ENCODE results near the gene EID1. TPM values are rescaled to one million over a fixed set of nuclear protein-coding genes. Genes with fewer than 3 reads are reported as not detected.

The EID1 gene
- total RNA-seq, 1 donor from 2014 or later: 247 TPM

GRCh38 chr15:48869966-48870365 lies 8.0 kb upstream of the EID1 start:
- Histone ChIP-seq H3K27ac (no peak overlapping the region), H3K27me3 (no peaks in the 10 kb centered on the region), H3K36me3 (no peaks in the 10 kb centered on the region), H3K4me3 (no peak overlapping the region), H3K9me3 (no peaks in the 10 kb centered on the region), H3K4me1 (no peaks in the 10 kb centered on the region)
- no peak for DNase-seq (ENCODE audit: low spot score in 2 of 2)
- TF ChIP-seq, protein P1, sequence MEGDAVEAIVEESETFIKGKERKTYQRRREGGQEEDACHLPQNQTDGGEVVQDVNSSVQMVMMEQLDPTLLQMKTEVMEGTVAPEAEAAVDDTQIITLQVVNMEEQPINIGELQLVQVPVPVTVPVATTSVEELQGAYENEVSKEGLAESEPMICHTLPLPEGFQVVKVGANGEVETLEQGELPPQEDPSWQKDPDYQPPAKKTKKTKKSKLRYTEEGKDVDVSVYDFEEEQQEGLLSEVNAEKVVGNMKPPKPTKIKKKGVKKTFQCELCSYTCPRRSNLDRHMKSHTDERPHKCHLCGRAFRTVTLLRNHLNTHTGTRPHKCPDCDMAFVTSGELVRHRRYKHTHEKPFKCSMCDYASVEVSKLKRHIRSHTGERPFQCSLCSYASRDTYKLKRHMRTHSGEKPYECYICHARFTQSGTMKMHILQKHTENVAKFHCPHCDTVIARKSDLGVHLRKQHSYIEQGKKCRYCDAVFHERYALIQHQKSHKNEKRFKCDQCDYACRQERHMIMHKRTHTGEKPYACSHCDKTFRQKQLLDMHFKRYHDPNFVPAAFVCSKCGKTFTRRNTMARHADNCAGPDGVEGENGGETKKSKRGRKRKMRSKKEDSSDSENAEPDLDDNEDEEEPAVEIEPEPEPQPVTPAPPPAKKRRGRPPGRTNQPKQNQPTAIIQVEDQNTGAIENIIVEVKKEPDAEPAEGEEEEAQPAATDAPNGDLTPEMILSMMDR (IDR thresholded peaks at IDR 0.05): no peak
- intact Hi-C loops (cut with DNase I): no loop called here

GRCh38 chr15:48871542-48871941 lies 6.4 kb upstream of the EID1 start:
- Histone ChIP-seq H3K4me3 (no peak overlapping the region), H3K27me3 (no peaks in the 10 kb centered on the region), H3K9me3 (no peaks in the 10 kb centered on the region), H3K36me3 (no peaks in the 10 kb centered on the region), H3K4me1 (no peaks in the 10 kb centered on the region), H3K27ac (no peak overlapping the region)
- intact Hi-C loops (cut with DNase I): no loop called here
- no peak for DNase-seq (ENCODE audit: low spot score in 2 of 2)
- TF ChIP-seq, protein P1 (IDR thresholded peaks at IDR 0.05): no peak

DNA sequence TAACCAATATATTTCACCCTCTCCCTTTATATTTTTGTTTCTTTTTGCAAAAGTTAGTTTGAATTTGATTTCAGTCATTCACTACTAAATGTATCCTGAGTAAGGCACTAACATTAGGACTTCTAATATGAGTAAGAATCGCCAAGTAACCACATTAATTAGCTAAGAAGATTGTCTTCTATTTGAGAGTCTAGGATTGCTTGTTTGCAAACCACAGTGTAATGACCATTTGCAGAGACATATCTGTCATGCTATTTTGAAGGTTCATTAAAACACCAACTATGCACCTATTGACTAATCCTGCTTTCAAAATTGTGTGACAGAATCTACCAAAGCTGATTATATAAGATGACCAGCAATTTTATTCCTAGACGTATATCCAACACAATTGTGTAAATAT lies 5.3 kb upstream of the EID1 start:
- H3K36me3 ChIP-seq: no peaks in the 10 kb centered on the region
- no peaks in the 10 kb centered on the region for H3K27me3 ChIP-seq
- H3K27ac ChIP-seq: no peak overlapping the region
- TF ChIP-seq, protein P1 (IDR thresholded peaks at IDR 0.05): no peak
- intact Hi-C loops (cut with DNase I): no loop called here
- DNase-seq (ENCODE audit: low spot score in 2 of 2): no peak
- H3K4me1 ChIP-seq: no peaks in the 10 kb centered on the region
- H3K4me3 ChIP-seq: no peak overlapping the region
- H3K9me3 ChIP-seq: no peaks in the 10 kb centered on the region

- H3K27me3 ChIP-seq: no peaks in the 10 kb centered on the region
- no peaks in the 10 kb centered on the region for H3K9me3 ChIP-seq
- H3K4me1 ChIP-seq: peaks cover 4 to 8% of the 10 kb centered on the region in 2 donors
- H3K4me3 ChIP-seq: no peak overlapping the region
- H3K27ac ChIP-seq: no peak overlapping the region
- no peaks in the 10 kb centered on the region for H3K36me3 ChIP-seq
- no peak for DNase-seq (ENCODE audit: low spot score in 2 of 2)
- intact Hi-C loops (cut with DNase I): loop anchor here (5.0 kb wide), 1 partner anchor 87 kb away; the partner anchor contains the start of gene SHC4
- TF ChIP-seq, protein P1 (IDR thresholded peaks at IDR 0.05): no peak
Observed at GRCh38 chr15:48875241-48875960, 2.5 kb upstream of the EID1 start.

- H3K27ac ChIP-seq: no peak overlapping the region
- H3K4me1 ChIP-seq: peaks cover 5 to 8% of the 10 kb centered on the region in 2 donors
- H3K9me3 ChIP-seq: no peaks in the 10 kb centered on the region
- TF ChIP-seq, protein P1 (IDR thresholded peaks at IDR 0.05): no peak
- no peak overlapping the region for H3K4me3 ChIP-seq
- no peaks in the 10 kb centered on the region for H3K27me3 ChIP-seq
- intact Hi-C loops (cut with DNase I): loop anchor here (5.0 kb wide), 1 partner anchor 86 kb away; the partner anchor contains the start of gene SHC4
- DNase-seq (ENCODE audit: low spot score in 2 of 2): no peak
- H3K36me3 ChIP-seq: no peaks in the 10 kb centered on the region
Observed at GRCh38 chr15:48876057-48876456, 1.9 kb upstream of the EID1 start.
